Astrocyte of the cerebellum (primary cell): Measurements from ENCODE around the gene PIGL.
"Not testable (repeated sequence)": the region's sequence is repeated elsewhere in the genome, so short reads cannot be mapped to it uniquely, and the experiment has no call there.

Experiments used
- DNase-seq: peaks from one replicate; pipeline ENCODE4 v3.0.0-alpha.2; 2011; ENCODE audit warnings: low read depth
- H3K4me3 ChIP-seq: 2 replicates; pipeline ENCODE4 v1.5.1; 2011; ENCODE audit warnings: mild to moderate bottlenecking, low read depth, low read length, moderate library complexity
- in situ Hi-C: cut with HindIII; loops from 2 replicates; pipeline ENCODE4 v1.10.0; 2017; ENCODE audit warnings: low sequenced_read_pairs
- TF ChIP-seq, protein P1 (sequence below): IDR thresholded peaks from 2 replicates; pipeline ENCODE4 v1.5.1; 2012; ENCODE audit warnings: low read length, low read depth, moderate library complexity, mild to moderate bottlenecking; ENCODE audit errors: missing control alignments

Gene PIGL

DNA sequence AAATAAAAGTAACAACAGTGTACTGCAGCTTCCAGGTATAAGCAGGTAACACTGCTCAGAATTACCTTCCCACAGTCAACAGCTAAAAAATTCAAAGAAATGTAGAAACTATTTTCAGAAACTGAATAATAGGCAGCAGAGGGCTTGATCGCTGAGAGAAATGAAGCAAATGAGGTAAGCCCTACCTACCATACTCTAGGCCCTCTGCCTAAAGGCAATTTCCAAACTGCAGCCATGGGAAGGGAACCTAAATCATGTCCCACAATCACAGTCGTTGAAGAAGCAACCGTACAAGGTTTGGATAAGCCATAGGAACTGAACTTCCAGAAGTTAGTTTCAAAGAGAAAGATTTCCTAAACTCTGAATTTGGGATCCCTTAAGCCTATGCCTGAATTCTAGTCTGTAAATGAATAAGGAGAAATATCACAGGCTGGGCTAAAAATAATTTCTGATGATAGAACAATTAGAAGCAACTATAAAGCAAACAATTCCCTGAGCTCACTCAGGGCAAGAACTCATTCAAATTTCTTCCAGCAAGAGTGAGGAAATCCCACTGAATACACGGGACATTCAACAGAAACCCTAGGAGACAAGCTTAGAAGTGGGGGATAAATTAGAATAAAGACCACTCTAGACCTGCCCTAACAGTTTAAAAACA, 26.2 kb upstream of the PIGL start:
- in situ Hi-C loops, result no loop called here
- H3K4me3 ChIP-seq, result no peak overlapping the region
- TF ChIP-seq, protein P1, sequence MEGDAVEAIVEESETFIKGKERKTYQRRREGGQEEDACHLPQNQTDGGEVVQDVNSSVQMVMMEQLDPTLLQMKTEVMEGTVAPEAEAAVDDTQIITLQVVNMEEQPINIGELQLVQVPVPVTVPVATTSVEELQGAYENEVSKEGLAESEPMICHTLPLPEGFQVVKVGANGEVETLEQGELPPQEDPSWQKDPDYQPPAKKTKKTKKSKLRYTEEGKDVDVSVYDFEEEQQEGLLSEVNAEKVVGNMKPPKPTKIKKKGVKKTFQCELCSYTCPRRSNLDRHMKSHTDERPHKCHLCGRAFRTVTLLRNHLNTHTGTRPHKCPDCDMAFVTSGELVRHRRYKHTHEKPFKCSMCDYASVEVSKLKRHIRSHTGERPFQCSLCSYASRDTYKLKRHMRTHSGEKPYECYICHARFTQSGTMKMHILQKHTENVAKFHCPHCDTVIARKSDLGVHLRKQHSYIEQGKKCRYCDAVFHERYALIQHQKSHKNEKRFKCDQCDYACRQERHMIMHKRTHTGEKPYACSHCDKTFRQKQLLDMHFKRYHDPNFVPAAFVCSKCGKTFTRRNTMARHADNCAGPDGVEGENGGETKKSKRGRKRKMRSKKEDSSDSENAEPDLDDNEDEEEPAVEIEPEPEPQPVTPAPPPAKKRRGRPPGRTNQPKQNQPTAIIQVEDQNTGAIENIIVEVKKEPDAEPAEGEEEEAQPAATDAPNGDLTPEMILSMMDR, result no peak
- no peak for DNase-seq

DNA sequence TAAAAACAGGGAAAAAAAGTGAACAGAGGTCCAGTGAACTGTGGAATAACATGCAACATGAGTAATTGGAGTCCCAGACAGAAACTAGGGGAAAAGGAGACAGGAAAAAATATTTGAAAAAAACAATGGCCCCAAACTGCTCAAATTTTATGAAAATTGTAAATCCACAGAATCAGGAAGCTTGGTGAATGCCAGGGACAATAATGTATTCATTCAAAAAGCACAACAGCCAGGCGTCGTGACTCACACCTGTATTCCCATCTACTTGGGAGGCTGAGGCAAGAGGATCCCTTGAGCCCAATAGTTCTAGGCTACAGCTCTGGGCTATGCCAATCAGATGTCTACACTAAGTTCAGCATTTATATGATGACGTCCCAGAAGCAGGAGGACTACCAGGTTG, 25.4 kb upstream of the PIGL start:
- TF ChIP-seq, protein P1, result no peak
- in situ Hi-C loops, result no loop called here
- no peak for DNase-seq
- no peak overlapping the region for H3K4me3 ChIP-seq

DNA sequence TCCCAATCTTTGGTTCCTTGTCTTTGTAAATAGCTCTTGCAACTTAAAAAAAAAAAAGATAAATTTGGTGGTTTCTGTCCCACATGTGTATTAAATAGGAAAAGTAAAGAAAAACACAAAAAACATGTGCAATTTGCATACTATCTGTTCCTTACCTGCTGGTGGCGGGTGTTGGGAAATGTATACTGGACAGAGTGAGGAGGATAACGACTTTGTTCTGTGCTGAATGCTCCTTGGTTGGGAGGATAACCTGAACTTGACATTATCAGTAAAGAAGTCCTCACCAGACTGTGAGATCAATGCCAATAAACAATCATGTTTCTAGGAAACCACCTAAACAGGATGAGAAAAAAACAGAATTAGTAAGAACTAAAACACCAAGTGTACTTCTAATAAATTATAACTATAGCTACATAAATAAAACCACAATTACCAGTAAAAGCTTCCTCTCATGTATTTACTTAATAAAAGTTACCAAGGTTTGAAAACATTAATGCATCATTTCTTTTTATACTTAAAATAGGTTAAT, 22.6 kb upstream of the PIGL start:
- DNase-seq, in situ Hi-C loops: not testable (repeated sequence)

DNA sequence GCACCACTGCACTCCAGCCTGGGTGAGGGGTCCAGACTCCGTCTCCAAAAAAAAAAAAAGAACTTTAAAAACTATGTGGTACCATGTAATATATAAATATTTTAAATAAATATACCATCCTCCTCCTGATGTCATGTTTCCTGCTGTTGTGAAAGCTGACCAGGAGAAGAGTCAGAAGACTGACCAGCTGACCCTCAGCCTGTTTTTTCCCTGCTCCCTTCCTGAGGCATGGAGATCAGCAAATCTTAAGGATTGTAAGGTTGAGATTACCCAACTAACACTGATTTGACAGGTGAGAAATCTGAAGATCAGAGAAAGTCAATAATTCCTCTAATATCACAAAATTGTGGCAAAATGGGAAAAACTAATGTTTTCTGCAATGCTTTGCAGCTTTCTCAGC, 19.7 kb upstream of the PIGL start:
- in situ Hi-C loops, result no loop called here
- H3K4me3 ChIP-seq, result no peak overlapping the region
- DNase-seq, result no peak
- TF ChIP-seq, protein P1, result no peak

More for the DNA sequence above, 22.6 kb upstream of the PIGL start:
- H3K4me3 ChIP-seq, result not testable (repeated sequence)

DNA sequence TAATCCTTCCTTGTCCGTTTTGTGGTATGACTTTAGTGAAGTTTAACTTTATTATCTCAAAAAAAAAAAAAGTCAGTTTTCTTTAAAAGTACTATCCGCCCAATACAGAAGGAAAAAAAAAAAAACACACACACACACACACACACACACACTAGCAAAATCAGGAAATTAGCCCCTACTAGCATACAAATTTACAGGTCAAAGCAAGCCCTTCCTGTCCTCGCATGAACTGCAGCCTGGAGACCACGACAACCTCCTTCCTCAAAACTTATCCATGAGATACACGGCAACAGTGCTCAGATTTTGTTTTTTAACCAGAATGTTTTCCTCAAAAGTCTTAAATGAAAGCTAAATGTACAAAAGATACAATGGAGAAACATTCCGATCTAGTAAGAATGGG, 17.9 kb upstream of the PIGL start:
- DNase-seq, result no peak
- in situ Hi-C loops, result no loop called here
- H3K4me3 ChIP-seq, result no peak overlapping the region
- TF ChIP-seq, protein P1, result no peak

DNA sequence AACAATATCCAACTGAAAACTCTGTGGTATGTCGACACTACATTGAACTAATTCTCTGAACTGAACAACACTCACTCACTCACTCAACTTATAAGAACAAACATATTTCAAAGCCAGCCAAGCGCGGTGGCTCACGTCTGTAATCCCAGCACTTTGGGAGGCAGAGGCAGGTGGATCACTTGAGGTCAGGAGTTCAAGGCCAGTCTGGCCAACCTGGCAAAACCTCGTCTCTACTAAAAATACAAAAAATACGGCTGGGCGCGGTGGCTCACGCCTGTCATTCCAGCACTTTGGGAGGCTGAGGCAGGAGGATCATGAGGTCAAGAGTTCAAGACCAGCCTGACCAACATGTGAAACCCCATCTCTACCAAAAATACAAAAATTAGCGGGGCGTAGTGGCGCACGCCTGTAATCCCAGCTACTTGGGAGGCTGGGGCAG, 15.3 kb upstream of the PIGL start:
- in situ Hi-C loops, H3K4me3 ChIP-seq, DNase-seq: not testable (repeated sequence)

DNA sequence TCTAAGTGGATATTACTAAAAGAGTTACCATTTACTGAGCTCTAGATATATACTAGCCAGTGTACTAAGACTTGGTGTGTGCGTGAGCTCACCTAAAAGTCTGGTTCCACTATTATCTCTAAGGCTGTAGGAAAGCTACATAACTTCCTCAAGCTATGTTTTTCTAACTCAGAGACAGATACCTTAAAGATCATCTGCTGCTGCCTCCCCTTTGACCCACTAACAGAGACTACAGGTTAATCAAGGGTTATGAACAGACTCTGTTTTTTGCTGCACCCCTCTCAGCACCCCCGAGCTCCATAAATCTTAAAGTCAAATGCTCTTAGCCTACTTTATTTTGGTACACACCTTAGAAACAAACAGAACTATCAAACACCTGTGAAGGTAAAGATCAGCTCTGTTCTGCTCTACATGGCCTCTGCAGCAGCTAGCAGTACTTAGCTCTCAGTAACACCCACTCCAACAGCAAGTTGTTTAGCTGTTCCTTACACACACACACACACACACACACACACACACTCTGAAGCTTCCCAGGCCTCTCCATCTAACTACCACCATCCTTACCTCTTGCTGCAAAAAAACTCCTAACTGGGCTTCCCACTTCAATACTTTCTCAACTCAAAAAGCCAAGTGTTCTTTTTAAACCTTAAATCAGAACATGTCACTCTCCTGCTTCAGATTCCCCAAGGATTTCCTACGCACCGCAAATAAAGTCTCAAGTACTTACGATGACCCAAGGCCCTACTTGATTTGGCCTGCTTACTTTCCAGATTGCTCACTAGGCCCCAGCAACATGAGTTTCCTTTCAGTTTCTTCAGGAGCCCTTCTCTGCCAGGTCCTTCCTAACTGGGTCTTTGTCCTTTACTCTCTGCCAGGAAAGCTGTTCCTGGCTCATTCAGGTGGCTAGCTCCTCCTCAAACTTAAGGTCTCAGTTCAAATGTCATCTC, 14.2 kb upstream of the PIGL start:
- DNase-seq, H3K4me3 ChIP-seq, in situ Hi-C loops: not testable (repeated sequence)

DNA sequence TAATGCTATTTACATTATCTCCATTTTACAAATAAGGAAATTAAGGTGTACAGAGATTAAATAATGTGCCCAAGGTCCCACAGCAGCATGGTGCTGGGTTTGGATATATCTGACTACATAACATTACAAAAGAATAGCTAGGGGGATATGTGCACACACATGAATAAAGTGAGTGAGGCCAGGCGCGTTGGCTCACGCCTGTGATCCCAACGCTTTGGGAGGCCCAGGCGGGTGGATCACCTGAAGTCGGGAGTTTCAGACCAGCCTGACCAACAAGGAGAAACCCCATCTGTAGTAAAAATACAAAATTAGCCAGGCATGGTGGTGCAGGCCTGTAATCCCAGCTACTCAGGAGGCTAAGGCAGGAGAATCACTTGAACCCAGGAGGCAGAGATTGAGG, 12.2 kb upstream of the PIGL start:
- H3K4me3 ChIP-seq, in situ Hi-C loops, DNase-seq: not testable (repeated sequence)
